ENCODE data around the gene TM4SF4.

DNA sequence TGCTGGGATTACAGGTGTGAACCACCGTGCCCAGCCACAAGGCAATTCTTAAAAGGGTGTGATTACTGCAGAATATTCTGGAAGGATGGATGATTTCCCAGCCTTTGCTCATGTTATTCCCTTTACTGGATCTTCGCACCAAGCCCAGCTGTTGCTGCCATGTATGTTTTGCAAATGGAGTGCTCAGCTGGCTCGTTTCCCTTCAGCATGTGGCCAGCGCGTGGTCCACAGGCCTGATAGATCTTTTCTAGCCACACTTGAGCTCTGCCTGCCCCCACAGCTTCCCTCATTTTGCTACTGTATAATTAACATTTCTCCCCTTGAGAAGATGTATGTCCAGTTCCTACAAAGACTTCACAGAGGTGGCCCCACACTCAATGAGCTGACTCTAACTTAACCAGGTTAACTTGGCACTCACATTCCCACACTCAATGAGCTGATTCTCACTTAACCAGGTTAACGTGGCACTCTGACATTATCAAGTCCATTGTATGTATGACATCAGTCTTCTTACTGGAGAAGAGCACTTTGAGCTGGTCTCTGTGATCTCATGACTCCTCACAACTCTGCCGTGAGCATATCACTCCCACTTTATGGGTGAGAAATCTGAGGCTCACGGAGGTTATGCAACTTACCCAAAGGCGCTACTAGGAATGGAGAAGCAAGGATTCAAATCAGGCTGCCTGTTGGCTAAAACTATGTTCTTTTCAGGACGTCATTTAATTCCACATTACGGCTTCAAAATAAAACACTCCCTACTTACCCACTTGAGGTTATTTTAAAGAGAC lies 49.2 kb downstream of the TM4SF4 start:
- TF ChIP-seq, protein P1, sequence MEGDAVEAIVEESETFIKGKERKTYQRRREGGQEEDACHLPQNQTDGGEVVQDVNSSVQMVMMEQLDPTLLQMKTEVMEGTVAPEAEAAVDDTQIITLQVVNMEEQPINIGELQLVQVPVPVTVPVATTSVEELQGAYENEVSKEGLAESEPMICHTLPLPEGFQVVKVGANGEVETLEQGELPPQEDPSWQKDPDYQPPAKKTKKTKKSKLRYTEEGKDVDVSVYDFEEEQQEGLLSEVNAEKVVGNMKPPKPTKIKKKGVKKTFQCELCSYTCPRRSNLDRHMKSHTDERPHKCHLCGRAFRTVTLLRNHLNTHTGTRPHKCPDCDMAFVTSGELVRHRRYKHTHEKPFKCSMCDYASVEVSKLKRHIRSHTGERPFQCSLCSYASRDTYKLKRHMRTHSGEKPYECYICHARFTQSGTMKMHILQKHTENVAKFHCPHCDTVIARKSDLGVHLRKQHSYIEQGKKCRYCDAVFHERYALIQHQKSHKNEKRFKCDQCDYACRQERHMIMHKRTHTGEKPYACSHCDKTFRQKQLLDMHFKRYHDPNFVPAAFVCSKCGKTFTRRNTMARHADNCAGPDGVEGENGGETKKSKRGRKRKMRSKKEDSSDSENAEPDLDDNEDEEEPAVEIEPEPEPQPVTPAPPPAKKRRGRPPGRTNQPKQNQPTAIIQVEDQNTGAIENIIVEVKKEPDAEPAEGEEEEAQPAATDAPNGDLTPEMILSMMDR (conservative IDR thresholded peaks at IDR 0.05) = no peak
- TF ChIP-seq EZH2 (IDR thresholded peaks at IDR 0.05; ENCODE audit: low read depth) = no peak

Data from PC-9 (cell line).